B cell (primary cell): ENCODE data around the gene KRTAP2-2. TPM values are rescaled to one million over a fixed set of nuclear protein-coding genes. Genes with fewer than 3 reads are reported as not detected.

Source experiments
- ATAC-seq: fragments of 200-7000 bp; cut with Tn5 transposase; one replicate; pipeline ENCODE4 v1.10.0; 2021; ENCODE audit warnings: low read depth, mild to moderate bottlenecking, moderate number of reproducible peaks, moderate library complexity
- CTCF ChIA-PET: fragments of 350-600 bp; sonication (Branson Sonifier 250); formaldehyde crosslinking; loops from one replicate; lab custom pipeline; 2021; ENCODE audit warnings: antibody characterized with exemption, inconsistent platforms; lab: Charles Lee
- POLR2A ChIA-PET: fragments of 350-600 bp; sonication (Branson Sonifier 250); formaldehyde crosslinking; loops from one replicate; lab custom pipeline; 2021; ENCODE audit warnings: antibody characterized with exemption; lab: Charles Lee
- DNase-seq: peaks from one replicate; pipeline ENCODE4 v3.0.0; 2013
- H2AFZ ChIP-seq: 2 replicates; pipeline ENCODE4 v1.6.1; 2012; ENCODE audit warnings: mild to moderate bottlenecking, low read depth, low read length; ENCODE audit not compliant: insufficient read depth, poor library complexity, severe bottlenecking
- H3K27ac ChIP-seq, 2 donors: 1 replicate in 1 of 2; 2 replicates in 1 of 2; pipeline ENCODE4 v1.5.1; 2012 to 2013; ENCODE audit warnings: low read length in 2 of 2, mild to moderate bottlenecking in 2 of 2, moderate library complexity in 1 of 2
- H3K27me3 ChIP-seq, 4 experiments: fragments of 200-600 bp in 1 of 4; sonication (generic) in 1 of 4; replicated peaks in 1 of 4; 1 replicate in 2 of 4; 2 replicates in 2 of 4; pipeline versions ENCODE4 v1.6.1 to v1.7.0; 2013 to 2016; ENCODE audit warnings: low read length in 3 of 4, mild to moderate bottlenecking in 2 of 4, mixed read lengths in 1 of 4, moderate library complexity in 1 of 4; ENCODE audit not compliant: insufficient read depth in 4 of 4, control insufficient read depth in 3 of 4; ENCODE audit errors: control extremely low read depth in 1 of 4
- H3K36me3 ChIP-seq, 2 experiments: replicated peaks in 1 of 2; 1 replicate in 1 of 2; 2 replicates in 1 of 2; pipeline versions ENCODE4 v1.6.1 to v1.7.1; 2013; ENCODE audit warnings: low read length in 1 of 2; ENCODE audit not compliant: insufficient read depth in 2 of 2, control insufficient read depth in 1 of 2; ENCODE audit errors: control extremely low read depth in 1 of 2, extremely low read depth in 1 of 2
- H3K4me1 ChIP-seq, 2 donors: fragments of 200-600 bp in 1 of 2; sonication (generic) in 1 of 2; 1 replicate in 1 of 2; 2 replicates in 1 of 2; pipeline versions ENCODE4 v1.5.1 to v1.6.1; 2013 to 2017; ENCODE audit warnings: low read length in 2 of 2; ENCODE audit not compliant: control insufficient read depth in 2 of 2, insufficient read depth in 2 of 2
- H3K4me2 ChIP-seq: replicated peaks from 2 replicates; pipeline ENCODE3; 2012; ENCODE audit warnings: mild to moderate bottlenecking, low read depth, low read length; ENCODE audit not compliant: poor library complexity, severe bottlenecking
- H3K4me3 ChIP-seq, 5 experiments: fragments of 200-600 bp in 1 of 5; sonication (generic) in 1 of 5; 1 replicate in 3 of 5; 2 replicates in 2 of 5; pipeline versions ENCODE4 v1.5.1 to v1.7.0; 2011 to 2016; ENCODE audit warnings: low read length in 4 of 5, mild to moderate bottlenecking in 4 of 5, low read depth in 2 of 5, control low read depth in 1 of 5, moderate library complexity in 1 of 5; ENCODE audit not compliant: insufficient read depth in 1 of 5; ENCODE audit errors: control extremely low read depth in 1 of 5, extremely low read depth in 1 of 5
- H3K79me2 ChIP-seq: fragments of 200-600 bp; sonication (generic); one replicate; pipeline ENCODE4 v1.6.0; 2016; ENCODE audit warnings: low read length; ENCODE audit not compliant: control insufficient read depth, insufficient read depth
- H3K9ac ChIP-seq: fragments of 200-600 bp; sonication (generic); 2 replicates; pipeline ENCODE4 v1.6.1; 2017; ENCODE audit warnings: mild to moderate bottlenecking, low read length, moderate library complexity
- H3K9me3 ChIP-seq, 3 donors: one replicate each; pipeline versions ENCODE4 v1.6.1 to v1.7.1; 2013; ENCODE audit warnings: low read length in 2 of 3; ENCODE audit not compliant: control insufficient read depth in 2 of 3, insufficient read depth in 1 of 3; ENCODE audit errors: control extremely low read depth in 1 of 3
- H4K20me1 ChIP-seq: 2 replicates; pipeline ENCODE4 v1.6.0; 2012; ENCODE audit warnings: mild to moderate bottlenecking, low read length; ENCODE audit not compliant: insufficient read depth, control insufficient read depth, poor library complexity, severe bottlenecking
- H3K27ac Mint-ChIP-seq: one replicate; pipeline ENCODE4 v1.8.0; 2021; ENCODE audit warnings: mixed read lengths
- H3K27me3 Mint-ChIP-seq: one replicate; pipeline ENCODE4 v1.8.0; 2021; ENCODE audit warnings: mixed read lengths
- H3K4me1 Mint-ChIP-seq: one replicate; pipeline ENCODE4 v1.8.0; 2021; ENCODE audit warnings: mixed read lengths
- H3K4me3 Mint-ChIP-seq: one replicate; pipeline ENCODE4 v1.8.0; 2021; ENCODE audit warnings: mixed read lengths
- H3K9me3 Mint-ChIP-seq: one replicate; pipeline ENCODE4 v1.8.0; 2022; ENCODE audit warnings: mixed read lengths; ENCODE audit not compliant: insufficient read depth
- EZH2 ChIP-seq: IDR thresholded peaks from 2 replicates; pipeline ENCODE4 v1.6.1; 2012; ENCODE audit warnings: borderline replicate concordance, low read depth, mild to moderate bottlenecking, moderate library complexity, low read length; ENCODE audit not compliant: insufficient read depth, poor library complexity, severe bottlenecking
- WGBS: methylation state at CpG from one replicate; pipeline ENCODE4 v1.1.5; 2013; ENCODE audit warnings: missing lambda C conversion rate; ENCODE audit not compliant: insufficient coverage; 5-methylcytosine and 5-hydroxymethylcytosine counted together
- intact Hi-C: fragments of 100-400 bp; cut with micrococcal nuclease; formaldehyde crosslinking; loops from one replicate; pipeline ENCODE4 v1.10.0; 2022
- polyA plus RNA-seq: library from polyadenylated mRNA; depleted of rRNA; stranded (reverse); fragments of >200 nt; gene quantifications from 2 replicates; pipeline ENCODE4 v1.2.3, GENCODE V29; 2012
- total RNA-seq, 2 donors: library from RNA; stranded (reverse); fragments of 120-200 nt in 1 of 2; gene quantifications; 1 replicate in 1 of 2; 2 replicates in 1 of 2; pipeline versions ENCODE4 v1.2.3 to v1.2.4, GENCODE V29; 2013 to 2022
- TF ChIP-seq, protein P1 (sequence below): fragments of 200-600 bp; IDR thresholded peaks from one replicate; pipeline ENCODE4 v1.8.0; 2022; ENCODE audit warnings: antibody characterized with exemption, mild to moderate bottlenecking

Gene KRTAP2-2
- total and polyA plus RNA-seq, 2 donors (not counting 1 experiment from before 2014, with no cell fraction given): not detected

- POLR2A ChIA-PET: no interaction called here
- Histone ChIP-seq H3K36me3 (no peaks in the 10 kb centered on the region), H3K4me2 (no peak overlapping the region), H3K4me3 (no peak overlapping the region), H3K79me2 (peaks cover 4% of the 10 kb centered on the region), H3K9me3 (peaks cover 0 to 4% (median 0%) of the 10 kb centered on the region in 3 donors), H3K9ac (no peak overlapping the region), H4K20me1 (no peaks in the 10 kb centered on the region), H3K27me3 (no peaks in the 10 kb centered on the region), H3K4me1 (peaks cover 18 to 24% of the 10 kb centered on the region in 2 donors), H2AFZ (no peak overlapping the region), H3K27ac (no peak overlapping the region)
- Mint-ChIP-seq H3K4me1 (peaks cover 17% of the 10 kb centered on the region), H3K9me3 (no peaks in the 10 kb centered on the region), H3K27ac (no peak overlapping the region), H3K27me3 (peaks cover 34% of the 10 kb centered on the region), H3K4me3 (no peak overlapping the region)
- CTCF ChIA-PET: no interaction called here
- ATAC-seq (no peak), DNase-seq (no peak)
- intact Hi-C loops: no loop called here
- TF ChIP-seq, protein P1, sequence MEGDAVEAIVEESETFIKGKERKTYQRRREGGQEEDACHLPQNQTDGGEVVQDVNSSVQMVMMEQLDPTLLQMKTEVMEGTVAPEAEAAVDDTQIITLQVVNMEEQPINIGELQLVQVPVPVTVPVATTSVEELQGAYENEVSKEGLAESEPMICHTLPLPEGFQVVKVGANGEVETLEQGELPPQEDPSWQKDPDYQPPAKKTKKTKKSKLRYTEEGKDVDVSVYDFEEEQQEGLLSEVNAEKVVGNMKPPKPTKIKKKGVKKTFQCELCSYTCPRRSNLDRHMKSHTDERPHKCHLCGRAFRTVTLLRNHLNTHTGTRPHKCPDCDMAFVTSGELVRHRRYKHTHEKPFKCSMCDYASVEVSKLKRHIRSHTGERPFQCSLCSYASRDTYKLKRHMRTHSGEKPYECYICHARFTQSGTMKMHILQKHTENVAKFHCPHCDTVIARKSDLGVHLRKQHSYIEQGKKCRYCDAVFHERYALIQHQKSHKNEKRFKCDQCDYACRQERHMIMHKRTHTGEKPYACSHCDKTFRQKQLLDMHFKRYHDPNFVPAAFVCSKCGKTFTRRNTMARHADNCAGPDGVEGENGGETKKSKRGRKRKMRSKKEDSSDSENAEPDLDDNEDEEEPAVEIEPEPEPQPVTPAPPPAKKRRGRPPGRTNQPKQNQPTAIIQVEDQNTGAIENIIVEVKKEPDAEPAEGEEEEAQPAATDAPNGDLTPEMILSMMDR: no peak
- no peak for TF ChIP-seq EZH2
- WGBS: no CpG with 5 or more reads among the region's 1 CpG
Observed at GRCh38 chr17:41103896-41104295, 48.9 kb upstream of the KRTAP2-2 start.

DNA sequence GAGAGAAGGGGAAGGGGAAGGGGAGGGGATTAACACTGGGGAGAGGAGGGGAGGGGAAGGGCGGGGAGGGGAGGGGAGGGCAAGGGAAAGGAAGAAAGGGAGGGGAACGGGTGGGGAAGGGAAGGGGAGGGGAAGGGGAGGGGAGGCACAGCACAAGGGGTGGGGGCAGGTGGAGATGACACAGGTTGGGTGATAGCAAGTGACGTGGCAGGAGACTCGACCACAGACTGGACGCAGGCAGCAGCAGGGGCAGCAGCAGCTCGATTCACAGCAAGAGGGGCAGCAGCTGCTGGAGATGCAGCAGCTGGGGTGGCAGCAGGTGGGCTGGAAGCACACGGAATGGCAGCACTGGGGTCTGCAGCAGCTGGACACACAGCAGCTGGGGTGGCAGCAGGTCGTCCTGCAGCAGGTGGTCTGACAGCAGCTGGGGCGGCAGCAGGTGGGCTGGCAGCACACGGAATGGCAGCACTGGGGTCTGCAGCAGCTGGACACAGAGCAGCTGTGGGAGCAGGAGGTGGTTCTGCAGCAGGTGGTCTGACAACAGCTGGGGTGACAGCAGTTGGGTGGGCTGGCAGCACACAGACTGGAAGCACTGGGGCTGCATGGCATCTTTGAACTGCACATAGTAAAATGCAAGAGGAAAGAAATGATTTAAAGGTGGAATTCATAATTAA is 46.7 kb upstream of the KRTAP2-2 start, which contains the start of gene KRTAP4-16:
Gene KRTAP4-16 (minus strand): TSS at position 624 of the 674 bp plus-strand sequence. CDS start 0 bp downstream, at position 624.
- peaks cover 0 to 6% (median 0%) of the 10 kb centered on the region in 3 donors for H3K9me3 ChIP-seq
- no peak within 1 kb of the TSS for H3K4me2 ChIP-seq
- 74% methylated on average over 9 of the region's 10 CpGs for WGBS

More for the DNA sequence above, 46.7 kb upstream of the KRTAP2-2 start, which contains the start of gene KRTAP4-16:
- intact Hi-C loops: no loop called here
- no peaks in the 10 kb centered on the region for H3K9me3 Mint-ChIP-seq
- H3K4me1 Mint-ChIP-seq: peaks cover 8% of the 10 kb centered on the region
- no peak for TF ChIP-seq EZH2
- TF ChIP-seq, protein P1: no peak
- CTCF ChIA-PET: interaction anchor here (0.6 kb wide), 1 partner anchor 14 kb away, joined by 4 read pairs; no protein-coding TSS in a partner anchor
- peaks cover 4 to 7% of the 10 kb centered on the region in 2 donors for H3K4me1 ChIP-seq
- H3K4me3 ChIP-seq: no peak within 1 kb of the TSS
- DNase-seq: no peak
- H3K9ac ChIP-seq: no peak within 1 kb of the TSS
- H3K36me3 ChIP-seq: no peaks in the 10 kb centered on the region
- H4K20me1 ChIP-seq: no peaks in the 10 kb centered on the region
- peaks cover 0 to 5% (median 0%) of the 10 kb centered on the region in 4 experiments for H3K27me3 ChIP-seq
- H3K27me3 Mint-ChIP-seq: peaks cover 32% of the 10 kb centered on the region
- no peaks in the 10 kb centered on the region for H3K79me2 ChIP-seq
- ATAC-seq: no peak
- H2AFZ ChIP-seq: no peak within 1 kb of the TSS
- POLR2A ChIA-PET: no interaction called here
- H3K27ac Mint-ChIP-seq: no peak within 1 kb of the TSS
- no peak within 1 kb of the TSS for H3K27ac ChIP-seq
- no peak within 1 kb of the TSS for H3K4me3 Mint-ChIP-seq
